Endodermal cell (in vitro differentiated cells): ENCODE measurements around the gene ZNHIT2. TPM values are rescaled to one million over a fixed set of nuclear protein-coding genes. Genes with fewer than 3 reads are reported as not detected.

Experiments
- DNase-seq: peaks from one replicate; pipeline ENCODE4 v3.0.0-alpha.2; 2017
- H3K27ac ChIP-seq: 2 replicates; pipeline ENCODE4 v1.5.1; 2013; ENCODE audit warnings: mild to moderate bottlenecking, low read depth, low read length, moderate library complexity
- H3K27me3 ChIP-seq: 2 replicates; pipeline ENCODE4 v1.6.1; 2013; ENCODE audit warnings: mild to moderate bottlenecking, low read length, moderate library complexity; ENCODE audit not compliant: insufficient read depth, control insufficient read depth, poor library complexity, severe bottlenecking
- H3K36me3 ChIP-seq: 2 replicates; pipeline ENCODE4 v1.7.0; 2013; ENCODE audit warnings: mild to moderate bottlenecking, low read length, moderate library complexity; ENCODE audit not compliant: control insufficient read depth, insufficient read depth
- H3K4me1 ChIP-seq: one replicate; pipeline ENCODE4 v1.7.0; 2013; ENCODE audit warnings: low read length; ENCODE audit not compliant: control insufficient read depth, insufficient read depth
- H3K4me3 ChIP-seq: 2 replicates; pipeline ENCODE4 v1.5.1; 2013; ENCODE audit warnings: mild to moderate bottlenecking, low read length, moderate library complexity
- H3K9ac ChIP-seq: 2 replicates; pipeline ENCODE4 v1.6.1; 2013; ENCODE audit warnings: mild to moderate bottlenecking, low read length, moderate library complexity; ENCODE audit not compliant: poor library complexity, severe bottlenecking; ENCODE audit errors: extremely low read depth
- H3K9me3 ChIP-seq: 2 replicates; pipeline ENCODE4 v1.6.1; 2013; ENCODE audit warnings: mild to moderate bottlenecking, low read length, moderate library complexity; ENCODE audit not compliant: control insufficient read depth
- H3K27ac Mint-ChIP-seq: 2 replicates; pipeline ENCODE4 v1.8.0; 2020; ENCODE audit warnings: mixed read lengths
- H3K27me3 Mint-ChIP-seq: 2 replicates; pipeline ENCODE4 v1.8.0; 2021; ENCODE audit warnings: mild to moderate bottlenecking, mixed read lengths; ENCODE audit not compliant: insufficient read depth
- H3K36me3 Mint-ChIP-seq: 2 replicates; pipeline ENCODE4 v1.8.0; 2020; ENCODE audit warnings: low read depth, mixed read lengths
- H3K4me1 Mint-ChIP-seq: 2 replicates; pipeline ENCODE4 v1.8.0; 2020; ENCODE audit warnings: mixed read lengths
- H3K4me3 Mint-ChIP-seq: 2 replicates; pipeline ENCODE4 v1.8.0; 2020; ENCODE audit warnings: mild to moderate bottlenecking, moderate library complexity, mixed read lengths
- H3K9me3 Mint-ChIP-seq: 2 replicates; pipeline ENCODE4 v1.8.0; 2020; ENCODE audit warnings: mild to moderate bottlenecking, mixed read lengths
- WGBS, 2 experiments: methylation state at CpG; one replicate each; pipeline versions ENCODE4 v1.1.5 to v1.1.7; 2013; ENCODE audit warnings: missing lambda C conversion rate in 2 of 2, mixed read lengths in 1 of 2; ENCODE audit not compliant: insufficient coverage in 1 of 2, insufficient read length in 1 of 2; 5-methylcytosine and 5-hydroxymethylcytosine counted together
- total RNA-seq, 2 donors: library from RNA; stranded (reverse); fragmentation: NEBNext Ultra II Directional in 1 of 2; extraction: Animal tissue kit (Norgen Biotek cat#: 25700) in 1 of 2; gene quantifications; 2 replicates in 1 of 2; 3 replicates in 1 of 2; pipeline ENCODE4 v1.2.1, GENCODE V29; 2021
- TF ChIP-seq, protein P1 (sequence below): fragments of 200-600 bp; sonication (generic); conservative IDR thresholded peaks from 2 replicates; pipeline ENCODE4 v1.5.0; 2021; ENCODE audit warnings: antibody characterized with exemption, mild to moderate bottlenecking

Gene ZNHIT2
- total RNA-seq, 2 donors from 2014 or later = 11.0 to 11.8 TPM

DNA sequence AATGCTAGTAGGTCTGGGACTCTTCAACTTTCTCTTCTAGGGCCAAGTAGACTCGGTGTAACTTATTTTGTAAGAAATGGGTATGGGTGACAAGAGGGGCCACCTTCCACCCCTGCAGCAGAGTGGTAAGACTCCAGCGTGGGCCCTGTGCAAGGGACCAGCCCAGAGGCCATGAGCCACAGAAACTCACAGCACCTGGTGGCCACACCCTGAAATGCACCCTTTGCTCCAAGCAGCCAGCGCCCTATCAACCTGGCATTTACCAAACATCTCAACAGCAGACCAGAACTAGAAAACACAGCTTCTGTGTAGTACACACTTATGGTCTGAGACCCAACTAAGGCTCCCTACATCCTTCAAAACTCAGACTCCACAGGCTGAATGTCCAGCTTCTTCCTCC lies 39.4 kb downstream of the ZNHIT2 start:
- peak; percentile 87 for DNase-seq
- Histone ChIP-seq H3K4me1 (no peaks in the 10 kb centered on the region), H3K9ac (no peak overlapping the region), H3K27ac (no peak overlapping the region), H3K27me3 (no peaks in the 10 kb centered on the region), H3K36me3 (peaks cover 47% of the 10 kb centered on the region), H3K9me3 (no peaks in the 10 kb centered on the region), H3K4me3 (no peak overlapping the region)
- Mint-ChIP-seq H3K4me1 (peaks cover 7% of the 10 kb centered on the region), H3K4me3 (no peak overlapping the region), H3K36me3 (peaks cover 48% of the 10 kb centered on the region), H3K9me3 (no peaks in the 10 kb centered on the region), H3K27me3 (no peaks in the 10 kb centered on the region), H3K27ac (peak overlapping the region; percentile 50)
- TF ChIP-seq, protein P1, sequence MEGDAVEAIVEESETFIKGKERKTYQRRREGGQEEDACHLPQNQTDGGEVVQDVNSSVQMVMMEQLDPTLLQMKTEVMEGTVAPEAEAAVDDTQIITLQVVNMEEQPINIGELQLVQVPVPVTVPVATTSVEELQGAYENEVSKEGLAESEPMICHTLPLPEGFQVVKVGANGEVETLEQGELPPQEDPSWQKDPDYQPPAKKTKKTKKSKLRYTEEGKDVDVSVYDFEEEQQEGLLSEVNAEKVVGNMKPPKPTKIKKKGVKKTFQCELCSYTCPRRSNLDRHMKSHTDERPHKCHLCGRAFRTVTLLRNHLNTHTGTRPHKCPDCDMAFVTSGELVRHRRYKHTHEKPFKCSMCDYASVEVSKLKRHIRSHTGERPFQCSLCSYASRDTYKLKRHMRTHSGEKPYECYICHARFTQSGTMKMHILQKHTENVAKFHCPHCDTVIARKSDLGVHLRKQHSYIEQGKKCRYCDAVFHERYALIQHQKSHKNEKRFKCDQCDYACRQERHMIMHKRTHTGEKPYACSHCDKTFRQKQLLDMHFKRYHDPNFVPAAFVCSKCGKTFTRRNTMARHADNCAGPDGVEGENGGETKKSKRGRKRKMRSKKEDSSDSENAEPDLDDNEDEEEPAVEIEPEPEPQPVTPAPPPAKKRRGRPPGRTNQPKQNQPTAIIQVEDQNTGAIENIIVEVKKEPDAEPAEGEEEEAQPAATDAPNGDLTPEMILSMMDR = peak; percentile 77
- WGBS, 2 experiments = 87 to 100% methylated on average over 2 to 3 of the region's 3 CpGs

GRCh38 chr11:65077451-65077850 lies 40.0 kb downstream of the ZNHIT2 start:
- Histone ChIP-seq H3K27ac (no peak overlapping the region), H3K4me3 (no peak overlapping the region), H3K36me3 (peaks cover 47% of the 10 kb centered on the region), H3K4me1 (no peaks in the 10 kb centered on the region), H3K9ac (no peak overlapping the region), H3K9me3 (no peaks in the 10 kb centered on the region), H3K27me3 (no peaks in the 10 kb centered on the region)
- DNase-seq = no peak
- peaks cover 1% of the 10 kb centered on the region for H3K4me1 Mint-ChIP-seq
- H3K36me3 Mint-ChIP-seq = peaks cover 48% of the 10 kb centered on the region
- no peak overlapping the region for H3K4me3 Mint-ChIP-seq
- TF ChIP-seq, protein P1 = no peak
- H3K9me3 Mint-ChIP-seq = no peaks in the 10 kb centered on the region
- no peaks in the 10 kb centered on the region for H3K27me3 Mint-ChIP-seq
- H3K27ac Mint-ChIP-seq = peak overlapping the region; percentile 44
- WGBS, 2 experiments = 94 to 96% methylated on average over 2 to 4 of the region's 4 CpGs

DNA sequence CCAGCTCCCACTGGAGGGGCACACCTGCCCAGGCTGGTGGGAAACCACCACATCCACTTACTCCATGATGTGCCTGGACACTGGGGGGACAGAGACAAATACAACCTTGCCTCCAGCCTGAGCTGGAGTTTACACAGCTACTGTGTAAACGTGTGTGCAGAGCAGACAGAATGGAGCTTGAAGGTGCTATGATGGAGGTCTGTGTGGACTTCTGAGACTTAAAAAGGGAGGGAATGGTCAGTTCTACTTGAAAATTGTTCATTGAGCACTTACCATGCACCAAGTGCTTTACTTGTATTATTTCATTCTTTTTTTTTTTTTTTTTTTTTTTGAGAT lies 44.9 kb downstream of the ZNHIT2 start:
- no peaks in the 10 kb centered on the region for H3K9me3 Mint-ChIP-seq
- H3K27me3 ChIP-seq = no peaks in the 10 kb centered on the region
- no peak overlapping the region for H3K4me3 ChIP-seq
- TF ChIP-seq, protein P1 = no peak
- H3K9ac ChIP-seq = no peak overlapping the region
- no peak overlapping the region for H3K4me3 Mint-ChIP-seq
- no peaks in the 10 kb centered on the region for H3K4me1 ChIP-seq
- H3K4me1 Mint-ChIP-seq = no peaks in the 10 kb centered on the region
- WGBS, 2 experiments = 71 to 80% methylated on average over 1 of the region's 1 CpG
- no peak overlapping the region for H3K27ac ChIP-seq
- no peaks in the 10 kb centered on the region for H3K27me3 Mint-ChIP-seq
- H3K36me3 ChIP-seq = peaks cover 10% of the 10 kb centered on the region
- no peaks in the 10 kb centered on the region for H3K9me3 ChIP-seq
- DNase-seq = no peak
- H3K27ac Mint-ChIP-seq = no peak overlapping the region
- peaks cover 18% of the 10 kb centered on the region for H3K36me3 Mint-ChIP-seq
